Thymus (tissue), 11 donors: ENCODE results near the gene NEDD4. TPM values are rescaled to one million over a fixed set of nuclear protein-coding genes. Genes with fewer than 3 reads are reported as not detected.
"Not testable (repeated sequence)": the region's sequence is repeated elsewhere in the genome, so short reads cannot be mapped to it uniquely, and the experiment has no call there.

Experiments used
- DNase-seq, 9 donors: peaks; one replicate each; pipeline ENCODE4 v3.0.0-alpha.2; 2013; ENCODE audit warnings: low spot score in 9 of 9, low read depth in 6 of 9, missing footprints in 1 of 9
- H3K27ac ChIP-seq, 2 donors: one replicate each; pipeline ENCODE4 v1.5.1; 2013; ENCODE audit warnings: control low read depth in 1 of 2, low read depth in 1 of 2, low read length in 1 of 2, mild to moderate bottlenecking in 1 of 2, moderate library complexity in 1 of 2
- H3K27me3 ChIP-seq, 2 donors: one replicate each; pipeline ENCODE4 v1.5.1; 2013; ENCODE audit warnings: low read length in 1 of 2; ENCODE audit not compliant: control insufficient read depth in 2 of 2, insufficient read depth in 1 of 2
- H3K36me3 ChIP-seq, 2 donors: one replicate each; pipeline ENCODE4 v1.5.1; 2013; ENCODE audit warnings: low read length in 1 of 2, mild to moderate bottlenecking in 1 of 2, moderate library complexity in 1 of 2; ENCODE audit not compliant: control insufficient read depth in 2 of 2, insufficient read depth in 2 of 2
- H3K4me1 ChIP-seq, 2 donors: one replicate each; pipeline ENCODE4 v1.5.1; 2013; ENCODE audit warnings: low read length in 2 of 2; ENCODE audit not compliant: control insufficient read depth in 2 of 2, insufficient read depth in 2 of 2
- H3K4me3 ChIP-seq, 2 donors: one replicate each; pipeline ENCODE4 v1.5.1; 2013; ENCODE audit warnings: low read length in 2 of 2, control low read depth in 1 of 2, mild to moderate bottlenecking in 1 of 2
- H3K9me3 ChIP-seq, 2 donors: one replicate each; pipeline ENCODE4 v1.5.1; 2013; ENCODE audit warnings: low read length in 1 of 2, mild to moderate bottlenecking in 1 of 2; ENCODE audit not compliant: control insufficient read depth in 2 of 2, insufficient read depth in 1 of 2
- WGBS: extraction: QIAGEN DNeasy Blood & Tissue Kit; methylation state at CpG from one replicate; pipeline ENCODE4 v1.1.7; 2013; 5-methylcytosine and 5-hydroxymethylcytosine counted together
- polyA plus RNA-seq: library from polyadenylated mRNA; stranded (reverse); fragments of 200-250 nt; gene quantifications from one replicate; pipeline ENCODE4 v1.2.3, GENCODE V29; 2013
- total RNA-seq: library from RNA; stranded (reverse); fragments of 120-200 nt; gene quantifications from one replicate; pipeline ENCODE4 v1.2.4, GENCODE V29; 2013
- donor health status: healthy.

The NEDD4 gene
- total and polyA plus RNA-seq, 2 donors, result 4.4 to 8.8 TPM

- Histone ChIP-seq H3K27me3 (no peaks in the 10 kb centered on the region), H3K4me1 (no peaks in the 10 kb centered on the region), H3K9me3 (no peaks in the 10 kb centered on the region), H3K27ac (no peak overlapping the region), H3K4me3 (no peak overlapping the region), H3K36me3 (no peaks in the 10 kb centered on the region)
- DNase-seq, result no peak
- WGBS, result 49% methylated on average over 2 of the region's 2 CpGs
Measured at GRCh38 chr15:56034514-56034913, 41.1 kb upstream of the NEDD4 start.

- no peaks in the 10 kb centered on the region for H3K9me3 ChIP-seq
- no peak for DNase-seq
- no peaks in the 10 kb centered on the region for H3K36me3 ChIP-seq
- H3K27ac ChIP-seq, result no peak overlapping the region
- no peaks in the 10 kb centered on the region for H3K4me1 ChIP-seq
- WGBS, result 100% methylated on average over 1 of the region's 1 CpG
- H3K4me3 ChIP-seq, result no peak overlapping the region
- H3K27me3 ChIP-seq, result no peaks in the 10 kb centered on the region
Measured at GRCh38 chr15:56032373-56032772, 39.0 kb upstream of the NEDD4 start.

- Histone ChIP-seq H3K27ac (no peak overlapping the region), H3K4me3 (no peak overlapping the region), H3K9me3 (no peaks in the 10 kb centered on the region), H3K4me1 (no peaks in the 10 kb centered on the region), H3K36me3 (no peaks in the 10 kb centered on the region), H3K27me3 (no peaks in the 10 kb centered on the region)
- WGBS, result 91% methylated on average over 6 of the region's 6 CpGs
- DNase-seq, result no peak
Measured at GRCh38 chr15:56031836-56032235, 38.4 kb upstream of the NEDD4 start.

GRCh38 chr15:56031402-56031801 is 38.0 kb upstream of the NEDD4 start:
- H3K36me3 ChIP-seq, result no peaks in the 10 kb centered on the region
- H3K4me3 ChIP-seq, result no peak overlapping the region
- no peaks in the 10 kb centered on the region for H3K4me1 ChIP-seq
- H3K27ac ChIP-seq, result no peak overlapping the region
- no peaks in the 10 kb centered on the region for H3K9me3 ChIP-seq
- no peaks in the 10 kb centered on the region for H3K27me3 ChIP-seq
- WGBS, result 91% methylated on average over 4 of the region's 4 CpGs
- no peak for DNase-seq

GRCh38 chr15:56028430-56028829 is 35.0 kb upstream of the NEDD4 start:
- 92% methylated on average over 2 of the region's 2 CpGs for WGBS
- Histone ChIP-seq H3K27me3 (no peaks in the 10 kb centered on the region), H3K36me3 (no peaks in the 10 kb centered on the region), H3K4me3 (no peak overlapping the region), H3K9me3 (no peaks in the 10 kb centered on the region), H3K27ac (no peak overlapping the region), H3K4me1 (no peaks in the 10 kb centered on the region)
- DNase-seq, result no peak

GRCh38 chr15:56023160-56023559 is 29.7 kb upstream of the NEDD4 start:
- not testable (repeated sequence) for H3K27ac ChIP-seq, H3K4me3 ChIP-seq, H3K27me3 ChIP-seq, H3K9me3 ChIP-seq, H3K4me1 ChIP-seq, DNase-seq, H3K36me3 ChIP-seq
- WGBS, result 95% methylated on average over 7 of the region's 7 CpGs

- Histone ChIP-seq H3K27ac (no peak overlapping the region), H3K4me1 (no peaks in the 10 kb centered on the region), H3K27me3 (no peaks in the 10 kb centered on the region), H3K4me3 (no peak overlapping the region), H3K9me3 (no peaks in the 10 kb centered on the region), H3K36me3 (no peaks in the 10 kb centered on the region)
- WGBS, result 98% methylated on average over 10 of the region's 10 CpGs
- no peak for DNase-seq
Measured at GRCh38 chr15:56019819-56020486, 26.5 kb upstream of the NEDD4 start.

GRCh38 chr15:56019060-56019793 is 25.8 kb upstream of the NEDD4 start:
- no peaks in the 10 kb centered on the region for H3K4me1 ChIP-seq
- 96% methylated on average over 11 of the region's 11 CpGs for WGBS
- H3K36me3 ChIP-seq, result no peaks in the 10 kb centered on the region
- H3K27ac ChIP-seq, result no peak overlapping the region
- no peak for DNase-seq
- H3K4me3 ChIP-seq, result no peak overlapping the region
- peaks cover 0 to 6% of the 10 kb centered on the region in 2 donors for H3K9me3 ChIP-seq
- H3K27me3 ChIP-seq, result no peaks in the 10 kb centered on the region

GRCh38 chr15:56017920-56018319 is 24.5 kb upstream of the NEDD4 start:
- Histone ChIP-seq H3K4me3 (no peak overlapping the region), H3K36me3 (no peaks in the 10 kb centered on the region), H3K27ac (no peak overlapping the region), H3K27me3 (no peaks in the 10 kb centered on the region), H3K4me1 (no peaks in the 10 kb centered on the region), H3K9me3 (peaks cover 0 to 7% of the 10 kb centered on the region in 2 donors)
- no peak for DNase-seq
- 81% methylated on average over 1 of the region's 1 CpG for WGBS
